Body of pancreas (tissue), 4 donors: Measurements from ENCODE around the gene WASL. TPM values are rescaled to one million over a fixed set of nuclear protein-coding genes. Genes with fewer than 3 reads are reported as not detected.
"Not testable (repeated sequence)": the region's sequence is repeated elsewhere in the genome, so short reads cannot be mapped to it uniquely, and the experiment has no call there.

ENCODE experiments used
- ATAC-seq: fragments of 150-250 bp; one replicate; pipeline ENCODE4 v1.9.1; 2016
- DNase-seq, 4 donors: peaks; one replicate each; pipeline ENCODE4 v3.0.0-alpha.2; 2019
- H3K27ac ChIP-seq, 4 donors: fragments of 200-600 bp; sonication (generic); 1 replicate in 3 of 4; 2 replicates in 1 of 4; pipeline versions ENCODE4 v1.5.1 to v1.6.1; 2016 to 2019; ENCODE audit warnings: mild to moderate bottlenecking in 1 of 4, mixed read lengths in 1 of 4, moderate library complexity in 1 of 4
- H3K27me3 ChIP-seq, 2 donors: fragments of 200-600 bp; sonication (generic); one replicate each; pipeline ENCODE4 v1.6.0; 2016; ENCODE audit warnings: mild to moderate bottlenecking in 1 of 2
- H3K36me3 ChIP-seq, 2 donors: fragments of 200-600 bp; sonication (generic); replicated peaks in 1 of 2; 2 replicates each; pipeline ENCODE4 v1.5.1; 2016; ENCODE audit warnings: low read depth in 2 of 2; ENCODE audit not compliant: insufficient read depth in 1 of 2
- H3K4me1 ChIP-seq: fragments of 200-600 bp; sonication (generic); one replicate; pipeline ENCODE4 v1.6.0; 2016
- H3K4me3 ChIP-seq, 2 donors: fragments of 200-600 bp; sonication (generic); 1 replicate in 1 of 2; 2 replicates in 1 of 2; pipeline ENCODE4 v1.5.1; 2016 to 2019
- H3K9me3 ChIP-seq, 3 donors: fragments of 200-600 bp; sonication (generic); 1 replicate in 2 of 3; 2 replicates in 1 of 3; pipeline ENCODE4 v1.5.1; 2016
- POLR2A ChIP-seq, 3 donors: fragments of 450-650 bp; IDR thresholded peaks; one replicate each; pipeline ENCODE4 v1.6.1; 2016; ENCODE audit warnings: antibody characterized with exemption in 3 of 3, mild to moderate bottlenecking in 2 of 3
- WGBS, 2 donors: methylation state at CpG; one replicate each; pipeline ENCODE4 v1.1.5; 2017; 5-methylcytosine and 5-hydroxymethylcytosine counted together
- intact Hi-C: fragments of 100-400 bp; cut with DNase I; formaldehyde crosslinking; loops from one replicate; pipeline ENCODE4 v1.15.1; 2023
- total RNA-seq, 2 donors: library from RNA; depleted of rRNA; stranded (reverse); fragments of >200 nt; gene quantifications; one replicate each; pipeline ENCODE4 v1.1.0, GENCODE V29; 2016
- TF ChIP-seq, protein P1 (sequence below), 7 experiments: fragments of 450-650 bp in 4 of 7; fragments of 200-600 bp in 3 of 7; sonication (generic) in 3 of 7; IDR thresholded peaks; one replicate each; pipeline ENCODE4 v1.5.1; 2016 to 2019; ENCODE audit warnings: antibody characterized with exemption in 7 of 7

Gene WASL
- total RNA-seq, 2 donors from 2014 or later: 12.9 to 20.5 TPM

DNA sequence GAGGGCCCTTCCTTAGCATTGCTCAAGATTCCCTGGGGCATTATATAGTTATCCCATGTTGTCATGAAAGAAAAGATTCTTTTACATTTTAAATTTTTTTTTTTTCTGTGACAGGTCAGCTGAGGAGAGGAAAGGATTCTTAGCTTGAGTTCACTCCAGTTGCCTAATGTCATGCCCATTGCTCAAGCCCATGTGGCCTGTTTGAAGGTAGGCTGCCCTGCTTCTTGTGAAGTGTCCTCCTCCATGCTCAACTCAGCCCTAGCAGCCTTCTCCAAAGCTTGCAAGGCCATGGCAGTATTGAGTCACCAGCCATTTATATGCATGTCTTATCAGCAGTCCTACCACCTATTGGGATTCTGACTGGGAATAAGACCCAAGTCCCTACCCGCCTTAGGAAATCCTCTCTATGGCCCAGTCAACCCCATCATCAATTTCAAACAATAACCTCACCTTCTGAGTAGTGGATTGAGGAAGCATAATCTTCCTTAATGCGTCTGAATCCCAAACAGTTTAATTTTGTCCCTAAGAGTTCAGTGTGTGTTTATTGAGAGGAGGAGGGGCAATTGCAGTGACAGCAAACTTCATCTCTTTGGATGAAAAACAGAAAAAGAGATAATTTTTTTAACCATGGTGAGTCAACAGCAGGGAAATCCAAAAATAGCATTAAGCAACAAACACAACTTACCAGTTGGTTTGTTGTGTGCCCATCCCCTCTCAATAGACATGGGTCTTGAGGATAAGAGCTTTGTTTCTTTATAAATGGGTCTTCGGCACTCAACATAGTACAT is 38.6 kb upstream of the WASL start:
- Histone ChIP-seq H3K27me3 (no peaks in the 10 kb centered on the region), H3K4me1 (peaks cover 23% of the 10 kb centered on the region), H3K36me3 (no peaks in the 10 kb centered on the region), H3K4me3 (no peak overlapping the region), H3K9me3 (no peaks in the 10 kb centered on the region), H3K27ac (no peak overlapping the region)
- WGBS, 2 donors: 79 to 83% methylated on average over 3 of the region's 3 CpGs
- no peak for DNase-seq
- no peak for ATAC-seq
- intact Hi-C loops: no loop called here
- no peak for TF ChIP-seq POLR2A (IDR thresholded peaks at IDR 0.05)
- TF ChIP-seq, protein P1, sequence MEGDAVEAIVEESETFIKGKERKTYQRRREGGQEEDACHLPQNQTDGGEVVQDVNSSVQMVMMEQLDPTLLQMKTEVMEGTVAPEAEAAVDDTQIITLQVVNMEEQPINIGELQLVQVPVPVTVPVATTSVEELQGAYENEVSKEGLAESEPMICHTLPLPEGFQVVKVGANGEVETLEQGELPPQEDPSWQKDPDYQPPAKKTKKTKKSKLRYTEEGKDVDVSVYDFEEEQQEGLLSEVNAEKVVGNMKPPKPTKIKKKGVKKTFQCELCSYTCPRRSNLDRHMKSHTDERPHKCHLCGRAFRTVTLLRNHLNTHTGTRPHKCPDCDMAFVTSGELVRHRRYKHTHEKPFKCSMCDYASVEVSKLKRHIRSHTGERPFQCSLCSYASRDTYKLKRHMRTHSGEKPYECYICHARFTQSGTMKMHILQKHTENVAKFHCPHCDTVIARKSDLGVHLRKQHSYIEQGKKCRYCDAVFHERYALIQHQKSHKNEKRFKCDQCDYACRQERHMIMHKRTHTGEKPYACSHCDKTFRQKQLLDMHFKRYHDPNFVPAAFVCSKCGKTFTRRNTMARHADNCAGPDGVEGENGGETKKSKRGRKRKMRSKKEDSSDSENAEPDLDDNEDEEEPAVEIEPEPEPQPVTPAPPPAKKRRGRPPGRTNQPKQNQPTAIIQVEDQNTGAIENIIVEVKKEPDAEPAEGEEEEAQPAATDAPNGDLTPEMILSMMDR (IDR thresholded peaks at IDR 0.05): no peak

DNA sequence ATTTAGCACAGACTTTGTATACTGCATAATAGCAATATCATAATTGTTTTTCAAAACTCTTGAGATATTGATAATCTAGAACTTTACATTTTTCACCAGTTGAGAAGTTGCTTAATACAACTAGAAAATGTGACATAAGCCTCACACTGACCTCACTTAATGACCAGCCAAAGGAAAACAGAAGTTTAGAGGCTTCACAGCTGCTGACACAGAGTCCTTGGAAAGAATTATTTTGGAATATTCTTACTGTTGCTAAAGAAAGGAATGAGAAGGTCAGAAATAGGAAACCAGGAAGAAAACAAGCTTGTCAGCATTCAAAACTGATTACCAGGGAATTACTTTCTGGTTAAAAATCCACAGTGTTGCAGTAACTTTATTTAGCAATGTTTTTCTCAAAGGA is 35.5 kb upstream of the WASL start:
- Histone ChIP-seq H3K36me3 (no peaks in the 10 kb centered on the region), H3K4me3 (no peak overlapping the region), H3K4me1 (peaks cover 29% of the 10 kb centered on the region), H3K27me3 (no peaks in the 10 kb centered on the region), H3K9me3 (no peaks in the 10 kb centered on the region), H3K27ac (peak overlapping the region in 3 of 4 donors; percentile 3 to 59 (median 39))
- peak in 1 of 4 donors; percentile 17 for DNase-seq
- TF ChIP-seq, protein P1 (IDR thresholded peaks at IDR 0.05): no peak
- TF ChIP-seq POLR2A (IDR thresholded peaks at IDR 0.05): no peak
- intact Hi-C loops: no loop called here
- peak; percentile 74 for ATAC-seq

DNA sequence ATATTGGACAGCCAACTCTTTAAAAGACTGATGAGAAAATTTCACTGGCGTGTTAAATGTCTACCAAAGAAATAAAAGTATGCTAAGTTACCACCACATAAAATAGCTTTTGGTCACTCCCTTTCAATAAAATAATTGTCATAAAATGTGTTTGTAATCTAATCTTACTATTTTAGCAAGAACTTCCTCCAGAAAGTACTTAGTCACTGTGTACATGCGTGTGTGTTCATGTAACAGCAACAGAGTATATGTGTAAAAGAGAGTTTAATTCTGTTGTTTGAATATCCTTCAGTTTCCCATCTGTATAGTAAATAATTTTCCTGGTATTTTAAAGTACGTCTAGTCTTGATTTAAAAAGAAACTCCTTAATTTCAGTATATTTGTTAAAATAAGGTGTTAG is 35.0 kb upstream of the WASL start:
- TF ChIP-seq, protein P1 (IDR thresholded peaks at IDR 0.05): no peak
- no peak for TF ChIP-seq POLR2A (IDR thresholded peaks at IDR 0.05)
- Histone ChIP-seq H3K4me1 (peaks cover 29% of the 10 kb centered on the region), H3K36me3 (no peaks in the 10 kb centered on the region), H3K27ac (peak overlapping the region in 1 of 4 donors; percentile 59), H3K27me3 (no peaks in the 10 kb centered on the region), H3K4me3 (no peak overlapping the region), H3K9me3 (no peaks in the 10 kb centered on the region)
- intact Hi-C loops: no loop called here
- 77 to 80% methylated on average over 3 of the region's 3 CpGs for WGBS, 2 donors
- ATAC-seq (peak; percentile 65), DNase-seq (no peak)

DNA sequence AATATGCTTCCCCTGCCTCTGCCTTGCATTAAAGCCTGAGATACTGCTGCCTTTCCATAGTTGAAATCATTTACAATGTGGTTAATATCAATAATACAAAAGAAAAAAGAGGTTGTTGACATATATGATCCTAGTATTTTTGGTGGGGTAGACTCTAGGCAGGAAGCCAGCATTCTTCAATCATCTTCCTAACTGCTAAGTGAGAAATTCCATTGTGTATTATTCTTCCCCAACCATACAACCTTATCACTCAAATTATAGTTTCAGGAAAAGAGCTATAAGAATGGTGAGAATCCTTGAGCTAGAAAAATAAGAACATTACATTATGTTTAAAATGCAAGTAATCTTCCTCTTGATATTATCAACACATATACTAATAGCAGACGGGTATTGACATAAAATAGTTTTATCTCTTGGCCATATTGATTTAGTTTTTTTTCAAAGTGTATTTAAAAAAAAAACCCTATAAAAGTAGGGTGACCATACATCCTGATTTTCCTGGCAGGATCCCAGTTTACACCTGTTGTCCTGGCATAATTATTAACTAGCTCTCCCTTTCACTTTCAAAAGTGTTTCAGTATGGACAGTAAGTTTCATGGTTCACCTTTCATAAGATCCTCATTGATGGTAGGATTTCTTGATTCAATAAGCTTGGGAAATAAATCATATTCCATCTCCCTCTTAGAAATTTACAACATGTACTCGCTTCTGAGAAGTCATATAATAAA is 33.4 kb upstream of the WASL start:
- H3K27ac ChIP-seq: peak overlapping the region in 1 of 4 donors; percentile 2

DNA sequence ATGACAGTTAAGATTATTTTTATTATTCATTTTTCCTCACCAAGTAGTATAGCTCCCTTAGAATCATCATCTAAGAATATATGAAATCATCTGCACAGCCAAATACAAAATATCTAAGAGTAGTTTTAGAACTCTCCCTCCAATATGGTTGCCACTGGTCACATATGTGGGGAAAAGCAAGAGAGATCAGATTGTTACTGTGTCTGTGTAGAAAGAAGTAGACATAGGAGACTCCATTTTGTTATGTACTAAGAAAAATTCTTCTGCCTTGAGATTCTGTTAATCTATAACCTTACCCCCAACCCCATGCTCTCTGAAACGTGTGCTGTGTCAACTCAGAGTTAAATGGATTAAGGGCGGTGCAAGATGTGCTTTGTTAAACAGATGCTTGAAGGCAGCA is 31.7 kb upstream of the WASL start:
- DNase-seq, H3K27ac ChIP-seq, ATAC-seq, H3K9me3 ChIP-seq, H3K4me3 ChIP-seq, H3K27me3 ChIP-seq, H3K36me3 ChIP-seq, intact Hi-C loops: not testable (repeated sequence)
- H3K4me1 ChIP-seq: peaks cover 29% of the 10 kb centered on the region
- 0% methylated on average over 1 of the region's 2 CpGs; no CpG with 5 or more reads in 1 of the 2 donors for WGBS, 2 donors

More for the DNA sequence above, 33.4 kb upstream of the WASL start:
- intact Hi-C loops: no loop called here
- DNase-seq (peak in 3 of 4 donors; percentile 21 to 40 (median 29)), ATAC-seq (no peak)
- Histone ChIP-seq H3K4me3 (no peak overlapping the region), H3K9me3 (no peaks in the 10 kb centered on the region), H3K4me1 (peaks cover 29% of the 10 kb centered on the region), H3K36me3 (no peaks in the 10 kb centered on the region), H3K27me3 (no peaks in the 10 kb centered on the region)
- TF ChIP-seq POLR2A (IDR thresholded peaks at IDR 0.05): no peak
- TF ChIP-seq, protein P1 (IDR thresholded peaks at IDR 0.05): no peak
- WGBS, 2 donors: 22% methylated on average over 2 of the region's 2 CpGs
